Activated B cell treated with CpG ODN at 0.5 μM for 24 hours (primary cell): ENCODE results near the gene MFAP1. TPM values are rescaled to one million over a fixed set of nuclear protein-coding genes. Genes with fewer than 3 reads are reported as not detected.
"Not testable (repeated sequence)": the region's sequence is repeated elsewhere in the genome, so short reads cannot be mapped to it uniquely, and the experiment has no call there.

ENCODE experiments used
- ATAC-seq: fragments of 200-7000 bp; cut with Tn5 transposase; one replicate; pipeline ENCODE4 v1.10.0; 2021; ENCODE audit warnings: low read depth, mild to moderate bottlenecking, moderate library complexity
- CTCF ChIA-PET: fragments of 350-600 bp; sonication (Branson Sonifier 250); formaldehyde crosslinking; loops from one replicate; lab custom pipeline; 2021; ENCODE audit warnings: antibody characterized with exemption; lab: Charles Lee
- POLR2A ChIA-PET: fragments of 350-600 bp; sonication (Branson Sonifier 250); formaldehyde crosslinking; loops from one replicate; lab custom pipeline; 2021; ENCODE audit warnings: antibody characterized with exemption; lab: Charles Lee
- DNase-seq: peaks from one replicate; pipeline ENCODE4 v3.0.0; 2022
- H3K27ac Mint-ChIP-seq: one replicate; pipeline ENCODE4 v1.8.0; 2020; ENCODE audit warnings: mixed read lengths
- H3K27me3 Mint-ChIP-seq: one replicate; pipeline ENCODE4 v1.8.0; 2021; ENCODE audit warnings: mixed read lengths
- H3K36me3 Mint-ChIP-seq: one replicate; pipeline ENCODE4 v1.8.0; 2021; ENCODE audit warnings: low read depth, mixed read lengths
- H3K4me1 Mint-ChIP-seq: one replicate; pipeline ENCODE4 v1.8.0; 2021; ENCODE audit warnings: mixed read lengths
- H3K4me3 Mint-ChIP-seq: one replicate; pipeline ENCODE4 v1.8.0; 2020; ENCODE audit warnings: mild to moderate bottlenecking, mixed read lengths
- H3K9me3 Mint-ChIP-seq: one replicate; pipeline ENCODE4 v1.8.0; 2020; ENCODE audit warnings: mixed read lengths
- intact Hi-C: fragments of 100-400 bp; cut with micrococcal nuclease; formaldehyde crosslinking; loops from one replicate; pipeline ENCODE4 v1.15.1; 2024
- total RNA-seq: library from RNA; stranded (reverse); gene quantifications from 2 replicates; pipeline ENCODE4 v1.2.3, GENCODE V29; 2022
- TF ChIP-seq, protein P1 (sequence below): fragments of 200-600 bp; IDR thresholded peaks from one replicate; pipeline ENCODE4 v1.8.0; 2022; ENCODE audit warnings: antibody characterized with exemption, mild to moderate bottlenecking

The MFAP1 gene
- total RNA-seq, 1 donor from 2014 or later: 26.1 TPM

DNA sequence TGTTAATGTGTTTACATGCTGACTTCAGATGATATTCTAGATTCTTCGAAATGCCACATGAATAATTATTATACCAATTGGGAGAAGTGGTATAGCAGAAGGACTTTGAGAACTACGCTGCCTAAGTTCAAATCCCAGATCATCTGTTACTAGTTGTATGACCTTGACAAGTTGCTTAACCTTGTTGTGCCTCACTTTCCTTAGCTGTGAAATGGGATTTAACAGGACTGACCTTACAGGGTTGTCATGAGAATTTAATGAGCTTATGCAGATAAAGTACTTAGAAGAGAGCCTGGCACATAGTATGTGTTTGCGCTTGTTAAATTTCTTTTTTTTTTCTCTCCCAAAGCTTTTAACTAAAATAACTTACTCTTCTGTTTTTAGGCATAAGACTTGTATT lies 26.8 kb upstream of the MFAP1 start:
- POLR2A ChIA-PET: no interaction called here
- intact Hi-C loops: no loop called here
- Mint-ChIP-seq H3K4me3 (no peak overlapping the region), H3K27me3 (no peaks in the 10 kb centered on the region), H3K36me3 (peaks cover 27% of the 10 kb centered on the region), H3K9me3 (no peaks in the 10 kb centered on the region), H3K27ac (no peak overlapping the region), H3K4me1 (no peaks in the 10 kb centered on the region)
- TF ChIP-seq, protein P1, sequence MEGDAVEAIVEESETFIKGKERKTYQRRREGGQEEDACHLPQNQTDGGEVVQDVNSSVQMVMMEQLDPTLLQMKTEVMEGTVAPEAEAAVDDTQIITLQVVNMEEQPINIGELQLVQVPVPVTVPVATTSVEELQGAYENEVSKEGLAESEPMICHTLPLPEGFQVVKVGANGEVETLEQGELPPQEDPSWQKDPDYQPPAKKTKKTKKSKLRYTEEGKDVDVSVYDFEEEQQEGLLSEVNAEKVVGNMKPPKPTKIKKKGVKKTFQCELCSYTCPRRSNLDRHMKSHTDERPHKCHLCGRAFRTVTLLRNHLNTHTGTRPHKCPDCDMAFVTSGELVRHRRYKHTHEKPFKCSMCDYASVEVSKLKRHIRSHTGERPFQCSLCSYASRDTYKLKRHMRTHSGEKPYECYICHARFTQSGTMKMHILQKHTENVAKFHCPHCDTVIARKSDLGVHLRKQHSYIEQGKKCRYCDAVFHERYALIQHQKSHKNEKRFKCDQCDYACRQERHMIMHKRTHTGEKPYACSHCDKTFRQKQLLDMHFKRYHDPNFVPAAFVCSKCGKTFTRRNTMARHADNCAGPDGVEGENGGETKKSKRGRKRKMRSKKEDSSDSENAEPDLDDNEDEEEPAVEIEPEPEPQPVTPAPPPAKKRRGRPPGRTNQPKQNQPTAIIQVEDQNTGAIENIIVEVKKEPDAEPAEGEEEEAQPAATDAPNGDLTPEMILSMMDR: no peak
- CTCF ChIA-PET: no interaction called here
- ATAC-seq: no peak
- no peak for DNase-seq

DNA sequence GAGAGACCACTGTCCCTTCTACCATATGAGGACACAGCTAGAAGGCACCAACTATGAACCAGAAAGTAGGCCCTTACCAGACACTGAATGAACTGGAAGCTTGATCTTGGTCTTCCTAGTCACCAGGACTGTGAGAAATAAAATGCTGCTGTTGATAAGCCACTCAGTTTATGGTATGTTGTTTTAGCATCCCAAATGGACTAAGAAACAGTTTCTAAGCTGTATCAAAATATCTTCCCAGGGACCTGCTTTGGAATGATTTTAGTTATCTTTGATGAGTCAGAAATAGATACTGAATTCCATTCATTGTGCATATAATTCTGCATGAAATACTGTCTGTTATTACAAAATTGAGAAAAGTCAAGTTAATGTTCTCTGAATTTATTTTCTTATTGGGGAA lies 20.9 kb upstream of the MFAP1 start:
- peaks cover 28% of the 10 kb centered on the region for H3K36me3 Mint-ChIP-seq
- POLR2A ChIA-PET: interaction anchor here (1.0 kb wide), 1 partner anchor 14 kb away, joined by 3 read pairs; no protein-coding TSS in a partner anchor
- no peaks in the 10 kb centered on the region for H3K27me3 Mint-ChIP-seq
- H3K27ac Mint-ChIP-seq: no peak overlapping the region
- H3K9me3 Mint-ChIP-seq: no peaks in the 10 kb centered on the region
- H3K4me1 Mint-ChIP-seq: peaks cover 4% of the 10 kb centered on the region
- CTCF ChIA-PET: no interaction called here
- H3K4me3 Mint-ChIP-seq: no peak overlapping the region
- no peak for DNase-seq
- ATAC-seq: no peak
- TF ChIP-seq, protein P1: no peak
- intact Hi-C loops: no loop called here

DNA sequence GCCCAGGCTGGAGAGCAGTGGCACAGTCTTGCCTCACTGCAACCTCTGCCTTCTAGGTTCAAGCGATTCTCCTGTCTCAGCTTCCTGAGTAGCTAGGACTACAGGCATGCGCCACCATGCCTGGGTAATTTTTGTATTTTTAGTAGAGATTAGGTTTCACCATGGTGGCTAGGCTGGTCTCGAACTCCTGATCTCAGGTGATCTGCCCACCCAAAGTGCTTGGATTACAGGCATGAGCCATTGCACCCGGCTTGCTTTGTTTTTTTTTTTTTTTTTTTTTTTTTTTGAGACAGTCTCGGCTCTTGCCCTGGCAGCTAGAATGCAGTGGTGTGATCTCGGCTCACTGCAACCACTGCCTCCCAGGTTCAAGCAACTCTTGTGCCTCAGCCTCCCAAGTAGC lies 8.0 kb upstream of the MFAP1 start:
- H3K4me1 Mint-ChIP-seq: peaks cover 32% of the 10 kb centered on the region
- H3K4me3 Mint-ChIP-seq, intact Hi-C loops, POLR2A ChIA-PET, H3K27me3 Mint-ChIP-seq, H3K9me3 Mint-ChIP-seq, DNase-seq, H3K27ac Mint-ChIP-seq, CTCF ChIA-PET, ATAC-seq: not testable (repeated sequence)
- H3K36me3 Mint-ChIP-seq: peaks cover 28% of the 10 kb centered on the region

DNA sequence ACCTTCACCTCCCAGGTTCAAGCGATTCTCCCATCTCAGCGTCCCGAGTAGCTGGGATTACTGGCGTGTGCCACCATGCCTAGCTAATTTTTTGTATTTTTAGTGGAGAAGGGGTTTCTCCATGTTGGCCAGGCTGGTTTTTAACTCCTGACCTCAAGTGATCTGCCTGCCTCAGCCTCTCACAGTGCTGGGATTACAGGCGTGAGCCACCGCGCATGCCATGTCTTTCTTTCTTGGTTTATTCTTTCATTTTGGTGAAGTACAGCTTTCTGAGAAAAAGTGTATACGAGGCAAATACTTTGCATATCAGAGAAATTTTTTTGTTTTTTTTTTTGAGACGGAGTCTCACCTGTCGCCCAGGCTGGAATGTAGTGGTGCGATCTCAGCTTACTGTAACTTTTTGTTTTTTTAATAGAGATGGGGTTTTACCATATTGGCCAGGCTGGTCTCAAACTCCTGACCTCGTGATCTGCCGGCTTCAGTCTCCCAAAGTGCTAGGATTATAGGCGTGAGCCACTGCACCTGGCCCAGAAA lies 7.1 kb upstream of the MFAP1 start:
- POLR2A ChIA-PET: interaction anchor here (1.2 kb wide), 1 partner anchor 13 kb away, joined by 3 read pairs; no protein-coding TSS in a partner anchor

DNA sequence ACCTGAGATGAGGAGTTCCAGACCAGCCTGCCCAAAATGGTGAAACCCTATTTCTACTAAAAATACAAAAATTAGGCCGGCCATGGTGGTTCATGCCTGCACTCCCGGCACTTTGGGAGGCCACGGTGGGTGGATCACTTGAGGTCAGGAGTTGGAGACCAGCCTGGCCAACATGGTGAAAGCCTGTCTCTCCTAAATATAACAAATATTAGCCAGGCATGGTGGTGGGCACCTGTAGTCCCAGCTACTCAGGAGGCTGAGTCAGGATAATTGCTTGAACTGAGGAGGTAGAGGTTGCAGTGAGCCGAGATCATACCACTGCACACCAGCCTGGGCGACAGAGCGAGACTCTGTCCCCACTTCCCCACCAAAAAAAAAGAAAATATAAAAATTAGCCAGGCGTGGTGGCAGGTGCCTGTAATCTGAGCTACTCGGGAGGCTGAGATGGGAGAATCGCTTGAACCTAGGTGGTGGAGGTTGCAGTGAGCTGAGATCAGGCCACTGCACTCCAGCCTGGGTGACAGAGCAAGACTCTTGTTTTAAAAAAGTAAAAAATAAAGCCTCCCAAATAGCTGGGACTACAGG lies 6.3 kb upstream of the MFAP1 start:
- peaks cover 16% of the 10 kb centered on the region for H3K36me3 Mint-ChIP-seq
- intact Hi-C loops, H3K4me3 Mint-ChIP-seq: not testable (repeated sequence)

More for the DNA sequence above, 7.1 kb upstream of the MFAP1 start:
- H3K4me3 Mint-ChIP-seq, H3K27me3 Mint-ChIP-seq, ATAC-seq, CTCF ChIA-PET, DNase-seq, H3K9me3 Mint-ChIP-seq, intact Hi-C loops, H3K27ac Mint-ChIP-seq: not testable (repeated sequence)
- Mint-ChIP-seq H3K4me1 (peaks cover 39% of the 10 kb centered on the region), H3K36me3 (peaks cover 23% of the 10 kb centered on the region)

DNA sequence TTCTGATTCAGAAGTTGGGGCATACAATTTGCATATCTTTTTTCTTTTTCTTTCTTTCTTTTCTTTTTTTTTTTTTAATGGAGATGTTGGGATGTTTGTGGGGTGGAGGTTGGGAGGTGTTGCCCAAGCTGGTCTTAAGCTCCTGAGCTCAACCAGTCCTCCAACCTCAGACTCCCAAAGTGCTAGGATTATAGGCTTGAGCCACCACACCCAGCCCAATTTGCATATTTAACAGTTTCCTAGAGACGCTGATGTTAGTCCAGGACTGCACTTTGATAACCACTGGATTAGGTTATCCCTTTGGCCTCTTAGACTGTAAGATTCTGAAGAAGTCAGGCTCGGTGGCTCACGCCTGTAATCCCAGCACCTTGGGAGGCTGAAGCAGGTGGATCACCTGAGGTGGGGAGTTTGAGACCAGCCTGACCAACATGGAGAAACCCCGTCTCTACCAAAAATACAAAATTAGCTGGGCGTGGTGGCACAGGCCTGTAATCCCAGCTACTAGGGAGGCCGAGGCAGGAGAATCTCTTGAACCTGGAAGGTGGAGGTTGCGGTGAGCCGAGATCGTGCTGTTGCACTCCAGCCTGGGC lies 5.6 kb upstream of the MFAP1 start:
- H3K4me3 Mint-ChIP-seq, H3K27ac Mint-ChIP-seq, DNase-seq, H3K27me3 Mint-ChIP-seq, ATAC-seq, CTCF ChIA-PET, H3K9me3 Mint-ChIP-seq, POLR2A ChIA-PET: not testable (repeated sequence)
- peaks cover 11% of the 10 kb centered on the region for H3K36me3 Mint-ChIP-seq
- peaks cover 48% of the 10 kb centered on the region for H3K4me1 Mint-ChIP-seq
- intact Hi-C loops: loop anchor here (10.0 kb wide), 1 partner anchor 315 kb away; the partner anchor contains the start of gene MAP1A

More for the DNA sequence above, 6.3 kb upstream of the MFAP1 start:
- H3K27ac Mint-ChIP-seq, H3K9me3 Mint-ChIP-seq, ATAC-seq, H3K27me3 Mint-ChIP-seq, CTCF ChIA-PET, DNase-seq: not testable (repeated sequence)
- POLR2A ChIA-PET: interaction anchor here (1.2 kb wide), 1 partner anchor 14 kb away, joined by 3 read pairs; no protein-coding TSS in a partner anchor
- H3K4me1 Mint-ChIP-seq: peaks cover 47% of the 10 kb centered on the region
